Subcutaneous adipose tissue (tissue), 4 donors: ENCODE results near the gene MPL. TPM values are rescaled to one million over a fixed set of nuclear protein-coding genes. Genes with fewer than 3 reads are reported as not detected.

Source experiments
- total RNA-seq, 4 donors: library from RNA; depleted of rRNA; stranded (reverse); fragments of >200 nt; gene quantifications; one replicate each; pipeline ENCODE4 v1.1.0, GENCODE V29; 2016
- TF ChIP-seq, protein P1 (sequence below): fragments of 450-650 bp; IDR thresholded peaks from one replicate; pipeline ENCODE4 v1.5.1; 2016; ENCODE audit warnings: low read depth, mild to moderate bottlenecking, control low read depth, antibody characterized with exemption, moderate library complexity

The MPL gene
- total RNA-seq, 4 donors from 2014 or later, result 0.38 TPM; not detected in 3

- TF ChIP-seq, protein P1, sequence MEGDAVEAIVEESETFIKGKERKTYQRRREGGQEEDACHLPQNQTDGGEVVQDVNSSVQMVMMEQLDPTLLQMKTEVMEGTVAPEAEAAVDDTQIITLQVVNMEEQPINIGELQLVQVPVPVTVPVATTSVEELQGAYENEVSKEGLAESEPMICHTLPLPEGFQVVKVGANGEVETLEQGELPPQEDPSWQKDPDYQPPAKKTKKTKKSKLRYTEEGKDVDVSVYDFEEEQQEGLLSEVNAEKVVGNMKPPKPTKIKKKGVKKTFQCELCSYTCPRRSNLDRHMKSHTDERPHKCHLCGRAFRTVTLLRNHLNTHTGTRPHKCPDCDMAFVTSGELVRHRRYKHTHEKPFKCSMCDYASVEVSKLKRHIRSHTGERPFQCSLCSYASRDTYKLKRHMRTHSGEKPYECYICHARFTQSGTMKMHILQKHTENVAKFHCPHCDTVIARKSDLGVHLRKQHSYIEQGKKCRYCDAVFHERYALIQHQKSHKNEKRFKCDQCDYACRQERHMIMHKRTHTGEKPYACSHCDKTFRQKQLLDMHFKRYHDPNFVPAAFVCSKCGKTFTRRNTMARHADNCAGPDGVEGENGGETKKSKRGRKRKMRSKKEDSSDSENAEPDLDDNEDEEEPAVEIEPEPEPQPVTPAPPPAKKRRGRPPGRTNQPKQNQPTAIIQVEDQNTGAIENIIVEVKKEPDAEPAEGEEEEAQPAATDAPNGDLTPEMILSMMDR, result no peak
Measured at GRCh38 chr1:43370564-43370963, 32.9 kb downstream of the MPL start.

DNA sequence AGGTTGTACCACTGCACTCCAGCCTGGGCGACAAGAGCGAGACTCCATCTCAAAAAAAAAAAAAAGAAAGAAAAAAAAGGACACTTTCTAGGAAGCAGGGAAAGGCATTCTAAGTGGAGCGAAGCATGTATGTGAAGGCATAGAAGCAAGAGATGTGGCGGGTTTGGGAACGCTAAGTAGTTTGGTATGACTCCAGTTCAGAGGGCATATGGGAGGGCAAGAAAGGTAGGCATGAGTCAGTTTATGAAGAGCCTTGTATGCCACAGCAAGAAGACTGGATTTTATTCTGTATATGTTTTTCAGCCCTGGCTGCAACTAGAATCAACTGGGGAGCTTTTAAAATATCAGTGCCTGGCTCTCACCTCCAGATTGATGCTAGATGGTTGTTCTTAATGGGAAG lies 34.6 kb downstream of the MPL start:
- TF ChIP-seq, protein P1, result no peak

DNA sequence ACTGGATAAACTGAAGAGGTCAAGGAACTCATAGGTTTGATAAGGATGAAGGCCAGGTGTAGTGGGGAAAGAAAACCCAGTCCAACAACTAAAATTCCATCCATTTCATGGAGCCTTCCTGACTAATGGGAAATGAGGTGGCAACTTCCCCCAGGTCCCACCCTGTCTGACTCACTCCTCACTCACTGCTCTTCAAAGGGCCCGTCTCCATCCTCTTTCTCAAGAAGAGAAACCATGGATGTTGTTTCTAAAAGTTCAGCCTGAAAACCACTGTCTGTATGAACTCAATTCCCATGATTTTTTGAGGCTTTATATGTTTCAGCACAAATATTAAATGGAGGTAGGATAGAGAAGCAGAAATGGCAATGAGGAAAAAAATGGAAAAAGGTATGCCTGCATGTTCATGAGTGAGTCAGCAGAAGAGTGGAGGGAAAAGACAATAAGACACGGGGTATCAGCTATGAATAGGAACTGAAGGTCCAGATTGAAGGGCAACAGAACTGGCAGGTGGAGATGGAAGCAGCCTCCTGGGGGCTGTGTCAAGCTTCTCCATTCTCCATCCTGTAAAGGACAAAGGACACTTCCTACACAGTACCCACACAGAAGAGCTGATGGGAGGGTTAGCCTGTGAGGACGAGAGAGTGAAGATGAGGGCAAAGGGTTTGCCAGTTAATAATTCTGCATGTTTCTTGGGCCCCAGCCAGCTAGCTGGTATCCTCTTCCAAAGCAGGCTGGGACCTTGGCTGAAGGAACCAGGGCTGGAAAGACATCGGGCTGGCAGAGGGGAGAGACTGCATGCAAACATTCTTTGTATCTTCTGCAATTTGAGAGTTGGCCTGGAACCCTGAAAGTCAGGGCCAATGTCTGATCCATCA lies 35.7 kb downstream of the MPL start:
- TF ChIP-seq, protein P1, result no peak

GRCh38 chr1:43376723-43377235 lies 39.2 kb downstream of the MPL start:
- TF ChIP-seq, protein P1, result no peak

DNA sequence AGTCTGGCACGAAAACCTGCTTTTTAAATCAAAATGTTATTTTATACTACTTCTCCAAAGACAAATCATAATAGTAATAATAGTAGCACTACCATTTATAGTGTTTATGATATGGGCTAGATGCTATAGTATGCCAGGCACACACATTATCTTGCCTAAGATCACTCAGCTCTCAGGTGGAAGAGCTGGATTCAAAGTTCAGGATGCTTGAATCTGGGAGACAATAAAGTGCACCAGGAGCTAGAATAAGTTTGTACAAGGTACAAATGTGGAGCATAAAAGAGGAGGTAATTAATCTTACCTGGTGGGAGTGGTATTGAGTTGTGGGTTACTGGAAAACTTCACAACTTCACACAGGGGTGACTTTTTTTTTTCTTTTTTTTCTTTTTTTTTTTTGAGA lies 40.2 kb downstream of the MPL start:
- TF ChIP-seq, protein P1, result no peak

- TF ChIP-seq, protein P1, result no peak
Measured at GRCh38 chr1:43379476-43379875, 41.9 kb downstream of the MPL start.

GRCh38 chr1:43381612-43382011 lies 44.0 kb downstream of the MPL start:
- TF ChIP-seq, protein P1, result no peak
